ENCODE data around the gene NBEA.

The NBEA gene

DNA sequence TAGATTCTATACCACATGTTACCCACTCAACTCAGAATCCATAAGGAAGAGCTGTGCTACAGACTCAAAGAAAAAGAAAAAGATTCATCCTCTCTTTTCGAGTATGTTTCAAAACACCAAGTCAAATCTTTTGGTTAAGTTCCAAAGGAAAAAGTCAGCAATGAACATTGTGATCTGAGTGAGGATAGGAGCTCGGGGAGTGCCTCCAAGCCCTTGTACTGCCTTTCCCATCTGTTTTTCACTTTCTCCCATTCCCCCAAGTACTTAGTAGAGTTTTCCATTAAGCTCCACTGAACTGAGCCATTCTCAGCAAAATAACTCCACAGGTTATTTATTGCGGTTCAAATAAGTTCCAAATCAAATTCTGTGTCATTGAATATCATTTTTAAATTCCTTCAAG lies 582.1 kb downstream of the NBEA start:
- no peak for DNase-seq

DNA sequence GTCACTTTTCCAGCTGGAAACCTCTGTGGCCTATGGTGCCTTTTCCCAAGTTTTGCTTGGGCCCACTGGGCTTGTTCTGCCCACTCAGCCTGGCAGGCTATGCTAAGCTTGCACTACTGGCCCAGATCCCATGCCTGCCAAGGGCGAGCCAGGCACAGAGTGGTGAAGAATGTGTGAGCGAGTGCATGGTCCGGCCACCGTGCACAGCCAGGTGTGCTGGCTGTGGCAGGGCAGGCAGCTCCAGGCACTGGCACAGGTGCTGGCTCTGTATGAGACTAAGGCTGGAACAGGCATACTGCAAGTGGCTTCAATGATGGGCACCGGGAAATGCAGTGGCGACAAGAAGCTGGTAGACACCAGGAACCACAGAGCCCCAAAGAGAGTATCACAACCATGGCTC lies 584.5 kb downstream of the NBEA start:
- no peak for DNase-seq

DNA sequence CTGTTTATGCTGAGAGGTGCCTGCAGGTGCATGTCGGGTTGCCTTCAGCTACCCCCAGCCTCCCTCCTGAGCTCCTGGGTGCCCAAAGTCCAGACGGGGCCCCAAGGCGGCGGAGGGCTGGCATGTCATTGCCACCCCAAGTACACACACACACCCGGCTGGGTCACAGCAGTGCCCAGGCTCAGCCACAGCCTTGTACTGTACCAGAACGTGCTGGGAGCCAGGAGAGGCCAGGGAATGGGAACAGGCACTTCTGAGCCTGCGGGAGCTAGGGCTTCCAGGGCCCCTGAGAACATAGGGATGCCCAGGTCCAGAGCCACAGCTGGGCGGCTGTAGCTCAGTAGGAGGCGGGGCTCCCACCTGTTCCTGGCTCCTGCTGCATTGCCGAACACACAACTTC lies 585.4 kb downstream of the NBEA start:
- no peak for DNase-seq

DNA sequence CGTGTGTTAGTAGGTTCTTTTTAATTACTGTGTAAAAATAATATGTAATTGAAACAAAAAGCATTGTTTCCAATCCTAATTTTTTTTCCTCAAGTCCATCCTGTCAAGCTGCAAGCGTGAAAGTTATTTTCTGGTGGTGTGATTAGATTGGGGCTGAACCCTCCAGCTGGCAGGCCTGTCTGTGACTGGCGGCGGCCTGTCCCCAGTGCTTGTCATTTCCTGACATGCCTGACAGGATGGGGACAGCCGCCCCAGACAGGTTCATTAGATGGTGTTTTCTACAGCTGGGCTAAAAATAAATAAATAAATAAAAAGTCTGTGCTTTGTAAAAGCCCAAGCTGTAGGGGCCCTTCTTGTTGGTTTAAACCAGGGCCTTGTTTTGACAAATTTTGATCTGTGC lies 588.1 kb downstream of the NBEA start:
- no peak for DNase-seq

DNA sequence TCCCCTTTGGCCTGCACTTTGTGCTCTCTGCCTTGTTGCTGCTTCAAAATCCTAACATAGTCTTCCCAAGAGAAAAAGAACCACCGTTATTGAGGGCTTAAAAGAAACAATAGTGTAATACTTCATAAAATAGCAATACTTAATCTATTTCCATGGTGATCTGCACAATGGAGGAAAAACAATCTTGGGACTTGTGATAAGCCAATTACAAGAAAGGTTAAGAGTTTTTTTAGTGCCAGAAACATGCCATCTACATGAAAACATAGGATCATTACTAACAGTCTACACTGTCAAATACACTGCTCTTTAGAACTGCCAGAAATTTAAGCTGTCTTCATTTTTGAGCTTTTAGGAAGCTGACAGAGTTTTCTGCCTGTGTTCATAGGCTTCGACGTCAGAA lies 588.5 kb downstream of the NBEA start:
- DNase-seq = no peak

DNA sequence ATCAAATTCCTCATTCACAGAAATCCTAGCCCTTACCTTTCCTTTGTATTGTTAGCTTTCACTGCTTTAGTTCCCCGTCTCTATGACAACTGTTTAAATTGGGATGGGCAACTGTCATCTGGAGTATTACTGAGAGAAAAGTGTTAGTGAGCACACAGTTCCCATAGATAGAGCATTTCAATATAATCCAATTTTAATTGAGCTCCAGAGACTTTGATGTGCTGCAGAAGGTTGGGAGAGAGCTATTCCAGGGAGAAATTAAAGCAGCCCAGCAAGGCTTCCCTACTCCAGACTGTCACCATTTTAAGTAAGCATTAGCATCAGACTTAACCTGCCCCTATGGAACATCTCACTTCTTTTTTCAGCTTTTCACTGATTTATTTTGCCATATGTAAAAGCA lies 589.5 kb downstream of the NBEA start:
- DNase-seq = no peak

DNA sequence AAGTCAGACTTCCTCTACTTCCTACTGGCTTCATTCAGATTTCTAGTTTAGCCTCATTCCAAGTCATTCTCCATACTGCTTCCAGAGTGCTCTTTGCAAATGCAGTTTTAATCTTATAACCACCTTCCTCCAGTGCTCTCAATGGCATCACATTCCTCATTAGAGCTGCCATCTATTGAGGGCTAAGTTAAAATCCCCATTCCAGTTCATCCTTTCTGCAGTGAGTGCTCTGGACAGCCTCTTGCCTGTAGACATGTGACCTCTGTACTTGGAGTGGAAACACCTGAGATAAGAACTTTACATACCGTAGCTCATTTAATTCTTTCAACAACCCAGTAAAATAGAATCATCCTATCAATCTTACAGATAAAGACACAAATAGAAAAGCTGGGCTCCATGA lies 592.3 kb downstream of the NBEA start:
- DNase-seq = no peak

DNA sequence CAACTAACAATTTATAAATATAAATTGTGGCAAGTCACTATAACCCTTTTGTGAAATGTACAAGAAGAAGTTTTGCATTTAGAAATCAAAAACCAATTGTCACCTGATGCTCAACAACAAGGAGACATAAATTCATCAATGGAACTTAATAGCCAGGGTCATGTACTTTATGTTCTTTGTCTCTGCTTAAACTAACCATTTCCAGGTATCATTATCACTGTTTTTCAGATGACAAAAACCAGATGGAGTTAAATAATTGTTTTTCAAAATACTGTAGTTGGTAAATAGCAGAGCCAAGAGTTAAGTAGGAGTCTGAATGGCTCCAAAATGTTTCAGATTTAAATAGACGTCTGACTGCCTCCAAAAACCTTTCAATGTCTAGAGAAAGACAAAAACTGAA lies 606.7 kb downstream of the NBEA start:
- DNase-seq = no peak

DNA sequence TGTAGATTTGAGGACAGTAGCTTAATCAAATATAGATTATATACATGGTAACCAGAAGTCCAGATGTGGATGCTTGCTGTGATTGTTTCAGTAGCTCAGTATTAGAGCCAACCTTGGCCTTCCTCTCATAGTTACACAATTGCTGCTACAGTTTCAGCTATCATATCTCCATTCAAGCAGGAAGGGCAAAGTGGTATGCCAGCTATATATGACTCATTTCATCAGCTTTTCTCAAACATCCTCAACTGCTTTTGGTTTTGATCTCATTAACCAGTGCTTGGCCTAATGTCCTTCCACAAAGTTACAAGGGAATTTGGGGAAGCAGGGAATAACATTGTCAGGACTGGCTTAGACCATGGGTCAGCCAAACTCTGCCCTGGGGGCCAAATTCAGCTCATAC lies 607.4 kb downstream of the NBEA start:
- no peak for DNase-seq

DNA sequence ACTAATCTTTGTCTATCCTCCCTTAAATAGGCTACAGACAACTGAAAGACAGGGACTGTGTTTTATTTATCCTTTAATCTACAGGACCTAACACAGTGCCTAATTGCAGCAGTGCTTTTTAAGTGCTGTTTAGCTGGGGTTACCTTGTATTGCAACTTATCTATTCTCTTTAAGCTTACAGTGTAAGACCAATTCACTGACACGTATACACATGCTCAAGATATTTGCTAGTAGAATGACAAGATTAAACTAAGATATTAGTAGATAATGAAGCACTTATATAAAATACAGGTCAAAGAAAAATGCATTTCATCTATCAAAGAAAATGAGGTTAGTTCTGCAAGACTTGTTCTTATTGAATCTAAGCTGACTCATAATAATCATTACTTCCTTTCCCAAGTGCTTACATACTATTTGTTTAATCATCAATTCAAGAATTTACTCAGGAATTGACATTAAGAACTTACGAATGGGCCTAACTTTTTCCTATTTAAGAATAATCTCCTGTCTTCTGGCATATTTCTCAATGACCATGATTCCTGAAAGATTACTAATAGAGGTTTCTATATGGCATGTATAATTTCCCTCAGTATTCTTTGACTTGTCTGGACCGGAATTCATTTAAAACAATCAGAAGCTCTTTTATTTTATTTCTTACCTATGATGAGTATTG lies 610.2 kb downstream of the NBEA start:
- no peak for DNase-seq

DNA sequence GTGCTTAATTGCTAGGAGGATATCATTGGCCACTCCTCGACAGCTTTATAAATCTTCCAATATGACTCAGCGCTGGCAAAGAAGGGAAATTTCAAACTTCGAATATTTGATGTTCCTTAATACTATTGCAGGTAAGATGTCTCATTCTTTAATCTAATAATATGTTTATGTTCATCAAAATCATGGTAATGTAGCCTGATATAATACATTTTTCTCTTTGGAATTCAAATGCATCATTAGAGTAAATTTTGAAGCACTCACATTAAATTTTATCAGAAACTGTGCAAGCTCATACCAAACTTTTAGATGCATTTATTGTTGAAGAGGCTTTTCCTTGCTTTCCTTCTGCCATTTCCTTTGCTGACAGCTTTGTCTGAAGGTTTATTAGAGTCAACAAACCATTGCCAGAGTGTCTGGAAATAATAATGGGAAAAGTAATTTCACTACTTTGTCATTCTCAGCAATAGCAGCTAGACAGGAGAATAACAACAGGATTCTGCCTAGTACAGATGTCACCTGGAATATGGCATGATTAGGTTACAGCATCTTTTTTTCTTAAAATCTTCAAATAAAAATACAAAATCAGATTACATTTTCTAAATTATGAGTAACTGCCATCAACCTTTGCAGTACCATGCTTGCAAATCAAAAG lies 613.0 kb downstream of the NBEA start:
- DNase-seq = no peak

DNA sequence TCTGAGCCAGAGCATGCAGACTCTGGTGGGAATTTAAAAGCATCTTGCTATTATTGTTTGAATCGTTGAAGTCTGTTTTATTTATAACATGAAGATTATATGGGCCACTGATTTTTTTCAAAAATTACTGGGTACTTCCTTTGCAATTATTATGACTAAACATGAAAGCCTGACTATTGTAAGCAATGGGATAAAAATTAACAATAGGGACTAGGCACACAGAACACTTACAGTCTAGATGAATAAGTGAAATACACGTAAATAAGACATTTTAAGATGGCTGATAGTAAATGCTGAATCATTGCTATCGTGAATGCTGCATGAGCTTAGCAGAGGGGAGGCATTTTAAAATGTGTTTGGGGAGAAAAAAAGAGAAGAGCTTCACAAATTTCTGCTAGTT lies 615.4 kb downstream of the NBEA start:
- no peak for DNase-seq

DNA sequence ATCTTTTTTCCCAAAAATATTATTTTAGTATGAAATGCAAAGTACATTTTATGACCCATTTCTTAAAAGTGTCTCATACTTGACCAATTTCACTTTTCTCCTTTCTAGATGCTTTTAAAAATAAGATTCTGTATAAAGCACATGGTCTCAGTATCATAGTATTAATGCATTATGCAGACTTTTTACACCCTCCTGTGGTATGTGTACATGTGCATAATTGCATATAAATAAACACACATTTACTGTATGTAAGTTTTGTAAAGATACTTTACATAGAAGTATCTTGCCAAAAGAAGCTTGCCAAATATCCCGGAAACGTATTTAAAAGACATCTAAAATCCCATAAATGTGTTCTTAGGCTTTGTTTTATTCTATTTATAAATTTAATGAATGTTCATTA lies 619.5 kb downstream of the NBEA start:
- no peak for DNase-seq

DNA sequence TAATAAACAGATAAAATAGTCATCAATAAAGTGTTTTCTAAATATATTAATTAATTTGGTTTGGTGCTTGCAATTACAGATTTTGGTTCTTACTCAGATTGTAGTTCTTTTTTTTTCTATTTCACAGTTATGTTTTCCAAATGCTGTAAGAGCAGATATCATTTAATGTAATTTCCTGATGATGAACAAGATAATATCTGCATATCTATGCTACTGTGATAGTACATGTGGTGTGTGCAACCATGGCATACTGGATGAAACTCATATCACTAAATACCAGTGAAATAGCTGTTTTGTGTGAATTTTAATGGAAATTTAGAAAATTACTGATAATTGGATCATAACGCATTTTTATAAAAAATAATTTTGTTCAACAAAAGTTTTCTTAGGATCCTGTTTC lies 623.2 kb downstream of the NBEA start:
- DNase-seq = no peak

DNA sequence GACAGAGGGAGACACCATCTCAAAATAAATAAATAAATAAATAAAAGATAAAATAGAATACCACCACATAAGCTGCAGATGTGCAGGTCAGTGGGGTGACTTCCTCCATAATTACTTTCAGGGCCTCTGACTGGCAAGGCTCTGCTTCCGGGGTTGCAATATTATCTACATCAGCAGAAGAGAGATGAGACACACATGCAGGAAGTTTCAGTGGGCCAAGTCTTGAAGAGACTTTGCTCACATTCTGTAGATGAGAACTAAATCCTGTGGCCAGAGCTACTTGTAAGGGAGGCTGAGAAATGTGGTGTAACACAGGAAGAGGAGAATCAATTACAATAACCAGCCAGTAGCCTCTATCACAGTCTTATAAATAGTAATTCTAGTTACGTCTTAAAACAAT lies 624.3 kb downstream of the NBEA start:
- no peak for DNase-seq

DNA sequence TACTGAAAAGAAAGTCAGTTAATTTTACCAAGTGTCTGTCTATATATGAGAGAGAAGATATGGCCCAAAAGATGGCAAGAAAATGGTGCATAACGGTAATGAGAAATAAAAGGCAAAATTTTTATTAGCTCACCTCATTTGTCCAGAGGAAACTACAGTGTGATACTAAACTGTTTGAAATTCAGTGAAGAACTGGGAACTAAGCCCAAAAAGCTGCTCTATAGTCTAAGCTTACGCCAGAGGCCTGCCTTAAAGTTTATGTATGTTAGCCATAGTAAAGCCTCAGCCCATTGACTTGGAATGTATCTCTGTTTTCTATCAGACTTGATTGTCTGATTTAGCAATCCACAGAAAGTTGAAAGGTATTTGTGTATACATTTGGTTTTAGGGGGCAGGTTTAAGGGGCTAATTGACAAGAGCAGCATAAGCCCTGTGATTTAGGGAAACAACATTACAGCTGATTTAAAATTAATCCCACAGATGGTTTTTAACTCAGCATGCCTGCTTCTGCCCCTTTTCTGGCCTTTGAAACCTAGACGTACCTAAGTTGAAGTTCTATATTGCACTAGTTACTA lies 625.4 kb downstream of the NBEA start:
- DNase-seq = no peak

DNA sequence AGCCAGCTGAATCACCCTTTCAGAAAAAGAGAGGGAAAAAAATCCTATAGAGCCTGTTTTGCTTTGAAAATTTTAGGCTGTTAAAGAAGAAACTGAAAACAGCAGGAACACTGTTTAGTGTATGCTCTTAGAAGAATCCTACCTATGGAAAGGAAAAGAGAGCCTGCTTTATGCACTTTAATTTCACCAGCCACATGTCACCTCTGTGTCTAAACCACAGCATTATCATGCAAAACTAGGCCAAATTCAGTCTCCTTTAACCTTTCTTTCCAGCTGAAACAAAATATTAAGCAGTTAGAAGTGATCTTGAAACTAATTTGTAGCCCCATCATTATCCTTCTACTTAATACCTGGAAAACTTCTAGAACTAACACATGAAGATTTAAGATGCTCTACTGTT lies 631.6 kb downstream of the NBEA start:
- no peak for DNase-seq

DNA sequence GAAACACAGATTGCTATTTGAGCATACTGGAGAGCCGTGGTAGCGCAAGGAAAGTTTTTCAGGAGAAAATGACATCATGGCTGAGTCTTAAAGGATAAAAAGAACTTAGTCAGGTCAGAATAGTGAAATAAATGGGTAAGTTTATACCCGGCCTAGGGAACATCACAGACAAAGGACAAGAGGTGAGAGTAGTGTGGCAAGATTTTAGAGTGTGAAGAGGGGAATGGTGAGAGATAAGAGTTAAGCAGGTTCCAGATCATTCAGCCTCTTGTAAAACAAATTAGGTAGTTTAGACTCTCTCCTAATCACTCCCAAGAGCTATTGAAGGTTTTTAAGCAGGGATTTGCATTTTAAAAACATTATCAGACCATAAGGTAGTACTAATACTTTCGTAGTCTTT lies 650.4 kb downstream of the NBEA start:
- DNase-seq = no peak

DNA sequence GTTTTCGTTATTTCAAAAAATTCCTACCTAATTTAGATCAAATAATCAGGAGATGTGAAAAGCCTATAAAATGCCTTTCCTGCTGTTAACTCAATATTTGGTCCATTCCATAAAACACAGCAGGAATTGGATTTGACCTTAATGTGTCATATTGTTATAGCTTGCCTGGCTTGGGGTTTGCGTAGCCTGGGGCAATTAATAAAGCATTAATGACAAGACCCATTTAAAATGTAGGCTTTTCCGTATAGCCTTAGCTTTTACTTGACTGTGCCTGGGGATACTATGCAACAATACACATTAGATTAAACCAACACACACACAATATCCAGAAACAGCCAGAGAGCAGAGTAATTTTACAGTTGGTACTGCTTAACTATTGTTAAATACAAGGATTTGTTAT lies 651.6 kb downstream of the NBEA start:
- no peak for DNase-seq

DNA sequence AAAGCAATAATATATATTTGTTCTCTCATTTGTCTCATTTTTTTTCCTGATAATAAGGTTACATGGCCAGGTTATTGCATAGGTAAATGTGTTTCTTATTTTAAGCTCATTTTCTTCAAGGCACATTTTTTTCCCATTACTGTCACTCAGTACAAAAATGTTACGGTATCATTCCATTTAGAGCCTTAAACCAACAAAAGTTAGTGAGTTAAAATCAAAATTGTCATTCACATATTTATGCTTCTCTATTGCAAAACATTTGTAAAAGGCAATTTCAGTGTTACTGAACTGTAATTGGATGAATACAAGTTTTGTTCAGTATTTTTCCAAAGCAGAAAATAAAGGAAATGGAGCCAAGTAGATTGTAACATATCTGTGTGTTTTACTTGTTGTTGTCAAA lies 652.0 kb downstream of the NBEA start:
- DNase-seq = no peak

DNA sequence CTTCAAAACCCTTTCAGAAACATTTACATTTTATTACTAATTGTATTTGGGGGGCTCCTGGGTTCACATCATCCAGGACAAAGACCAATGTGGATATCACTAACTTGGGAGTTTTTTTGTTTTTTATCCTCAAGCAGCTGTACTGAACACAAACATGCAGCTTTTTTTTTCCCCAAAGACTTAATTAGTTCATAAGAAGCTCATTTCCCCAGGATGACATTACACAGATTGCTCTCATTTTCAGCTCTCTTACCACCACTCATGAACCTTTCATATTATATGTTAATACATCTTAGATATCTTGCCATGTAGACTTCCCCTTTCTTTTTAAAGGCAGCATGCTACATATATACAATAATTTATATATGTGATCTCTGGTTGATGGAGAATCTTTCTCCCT lies 653.1 kb downstream of the NBEA start:
- DNase-seq = no peak

DNA sequence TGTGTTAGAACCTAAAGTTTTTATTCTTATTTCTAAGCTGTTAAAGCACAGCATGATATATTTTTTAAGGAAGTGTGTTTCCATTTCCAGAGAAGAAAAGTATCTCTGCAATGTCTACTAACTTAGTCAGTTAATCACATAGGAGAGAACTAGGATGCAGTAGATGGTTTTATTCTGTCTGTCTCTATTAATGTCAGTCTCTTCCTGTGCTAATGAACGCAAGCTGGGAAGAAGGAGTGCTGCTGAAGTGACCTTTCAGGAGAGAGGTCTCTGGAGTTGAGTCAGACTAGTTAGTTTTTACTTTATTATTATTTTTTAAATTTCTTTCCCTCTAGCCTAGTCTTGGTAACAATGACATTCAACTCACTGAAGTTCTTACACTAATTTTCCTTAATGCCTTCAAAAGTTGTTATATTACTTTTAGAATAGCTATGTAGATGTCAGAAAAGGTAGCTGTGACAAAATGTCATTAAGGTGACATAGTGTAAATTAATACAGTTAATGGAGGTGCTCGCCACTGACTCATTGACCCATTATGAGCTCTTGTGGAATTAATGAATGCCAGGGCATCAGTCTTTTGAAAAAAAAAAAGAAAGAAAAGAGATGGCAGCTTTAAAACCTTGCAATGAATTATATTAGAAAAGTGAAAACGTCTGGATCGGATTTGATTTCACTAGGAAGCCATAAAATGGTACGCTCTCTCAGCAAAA lies 654.4 kb downstream of the NBEA start:
- no peak for DNase-seq

DNA sequence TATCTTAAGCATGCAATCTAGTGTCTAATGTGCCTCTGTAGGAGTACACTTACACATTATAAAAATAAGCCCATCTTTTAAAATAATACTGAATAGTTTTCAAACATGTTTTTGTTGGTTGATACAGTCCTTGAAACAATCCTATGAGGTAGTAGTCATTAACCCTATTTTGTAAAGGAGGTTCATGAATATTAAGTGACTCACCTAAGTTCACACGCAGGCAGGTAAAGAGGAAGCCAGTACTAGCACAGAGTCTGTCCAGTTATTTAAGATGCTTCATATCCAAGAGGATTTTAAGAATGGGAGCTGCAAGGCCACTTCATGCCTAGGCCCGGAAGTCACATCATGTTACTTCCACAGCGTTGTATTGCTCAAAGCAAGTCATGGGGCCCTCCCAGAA lies 655.4 kb downstream of the NBEA start:
- no peak for DNase-seq

DNA sequence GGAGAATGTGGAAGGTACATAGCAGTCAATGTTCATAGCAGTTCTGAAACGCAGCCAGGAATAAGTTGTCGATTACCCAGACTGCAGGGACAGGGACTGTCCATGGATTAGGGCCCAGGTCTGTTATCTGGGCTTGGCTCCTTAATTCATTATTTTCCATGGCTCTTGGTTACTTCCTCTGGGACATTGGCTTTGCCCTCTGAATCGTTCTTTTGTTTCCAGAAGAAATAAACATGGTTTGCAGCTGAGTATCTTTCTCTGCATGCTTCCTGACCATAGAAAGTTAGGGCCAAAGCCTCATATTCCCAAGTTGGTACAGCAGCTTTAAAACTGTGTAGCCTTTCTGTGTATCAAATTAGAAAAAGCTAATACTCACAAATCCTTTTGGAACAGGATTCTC lies 656.2 kb downstream of the NBEA start:
- no peak for DNase-seq
